Caco-2 (cell line): ENCODE results near the gene TSPAN5. TPM values are rescaled to one million over a fixed set of nuclear protein-coding genes. Genes with fewer than 3 reads are reported as not detected.

Experiments used
- BruUV-seq: library from RNA; stranded (reverse); fragments of 400-500 nt; replicated peaks from 2 replicates; lab custom pipeline; 2021; lab: Mats Ljungman, UMichigan
- CTCF ChIA-PET: fragments of 300-600 bp; sonication (Branson Sonifier 250); formaldehyde crosslinking; loops from one replicate; lab custom pipeline; 2022; ENCODE audit warnings: antibody characterized with exemption; lab: Charles Lee
- POLR2A ChIA-PET: fragments of 300-600 bp; sonication (Branson Sonifier 250); formaldehyde crosslinking; loops from one replicate; lab custom pipeline; 2022; ENCODE audit warnings: antibody characterized with exemption; lab: Charles Lee
- DNase-seq, 2 experiments: peaks; one replicate each; pipeline versions ENCODE4 v3.0.0 to v3.0.0-alpha.2; 2020 to 2022
- H3K27me3 ChIP-seq: replicated peaks from 2 replicates; pipeline ENCODE4 v1.6.0; 2011; ENCODE audit warnings: low read length; ENCODE audit not compliant: control insufficient read depth, insufficient read depth
- H3K36me3 ChIP-seq: 2 replicates; pipeline ENCODE4 v1.5.1; 2011; ENCODE audit warnings: low read length; ENCODE audit not compliant: control insufficient read depth, insufficient read depth
- H3K4me1 ChIP-seq: fragments of 250-450 bp; sonication (Bioruptor Pico); 2 replicates; pipeline ENCODE4 v1.5.1; 2020; ENCODE audit warnings: mild to moderate bottlenecking
- H3K4me3 ChIP-seq: 2 replicates; pipeline ENCODE4 v1.5.1; 2011; ENCODE audit warnings: low read depth, mild to moderate bottlenecking, control low read depth, low read length
- H3K9me3 ChIP-seq: fragments of 250-450 bp; sonication (Bioruptor Pico); 2 replicates; pipeline ENCODE4 v1.5.1; 2020; ENCODE audit warnings: mild to moderate bottlenecking, moderate library complexity
- H3K27ac Mint-ChIP-seq: one replicate; pipeline ENCODE4 v1.8.0; 2022; ENCODE audit warnings: mixed read lengths; ENCODE audit not compliant: unreplicated experiment
- H3K27me3 Mint-ChIP-seq: one replicate; pipeline ENCODE4 v1.8.0; 2022; ENCODE audit warnings: mixed read lengths; ENCODE audit not compliant: insufficient read depth, unreplicated experiment
- H3K36me3 Mint-ChIP-seq: one replicate; pipeline ENCODE4 v1.8.0; 2022; ENCODE audit warnings: mild to moderate bottlenecking, mixed read lengths; ENCODE audit not compliant: insufficient read depth, unreplicated experiment
- H3K4me1 Mint-ChIP-seq: one replicate; pipeline ENCODE4 v1.8.0; 2022; ENCODE audit warnings: low read depth, mixed read lengths; ENCODE audit not compliant: unreplicated experiment
- H3K4me3 Mint-ChIP-seq: one replicate; pipeline ENCODE4 v1.8.0; 2022; ENCODE audit warnings: mild to moderate bottlenecking, moderate library complexity, mixed read lengths; ENCODE audit not compliant: unreplicated experiment
- H3K9me3 Mint-ChIP-seq: one replicate; pipeline ENCODE4 v1.8.0; 2022; ENCODE audit warnings: mixed read lengths; ENCODE audit not compliant: unreplicated experiment
- intact Hi-C: fragments of 100-400 bp; cut with micrococcal nuclease; formaldehyde crosslinking; loops from one replicate; pipeline ENCODE4 v1.10.0; 2022; ENCODE audit not compliant: unreplicated experiment
- total RNA-seq: library from RNA; stranded (reverse); gene quantifications from 2 replicates; pipeline ENCODE4 v1.2.3, GENCODE V29; 2022
- TF ChIP-seq, protein P1 (sequence below), 2 experiments: fragments of 200-600 bp in 1 of 2; IDR thresholded peaks; 1 replicate in 1 of 2; 2 replicates in 1 of 2; pipeline versions ENCODE4 v1.5.1 to v1.8.0; 2011 to 2022; ENCODE audit warnings: antibody characterized with exemption in 1 of 2, control low read depth in 1 of 2, inconsistent platforms in 1 of 2, low read depth in 1 of 2, low read length in 1 of 2, mild to moderate bottlenecking in 1 of 2, moderate library complexity in 1 of 2; ENCODE audit not compliant: insufficient read depth in 1 of 2, severe bottlenecking in 1 of 2, unreplicated experiment in 1 of 2

The TSPAN5 gene
- total RNA-seq, 1 experiment from 2014 or later, result 24.1 TPM

DNA sequence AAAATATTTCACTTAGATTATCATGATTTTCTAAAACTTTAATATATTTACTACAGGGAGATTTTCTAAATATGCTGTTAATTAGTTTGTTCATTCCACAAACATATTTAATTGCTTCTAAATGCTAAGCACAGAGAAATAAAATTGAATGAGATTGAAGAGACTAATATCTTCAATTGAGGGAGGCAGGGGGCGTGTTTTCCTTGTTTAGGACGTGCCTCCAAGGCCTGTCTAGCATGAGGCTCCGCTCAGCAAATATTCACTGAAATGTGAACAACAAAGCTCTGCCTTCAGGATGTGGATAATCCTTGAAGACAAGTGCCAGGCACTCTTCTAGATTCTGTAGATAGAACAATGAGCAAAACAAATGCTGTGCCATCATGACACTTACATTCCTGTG is 98.1 kb downstream of the TSPAN5 start:
- Histone ChIP-seq H3K27me3 (no peaks in the 10 kb centered on the region), H3K4me1 (no peaks in the 10 kb centered on the region), H3K4me3 (no peak overlapping the region), H3K36me3 (no peaks in the 10 kb centered on the region), H3K9me3 (no peaks in the 10 kb centered on the region)
- Mint-ChIP-seq H3K36me3 (no peaks in the 10 kb centered on the region), H3K4me3 (no peak overlapping the region), H3K9me3 (no peaks in the 10 kb centered on the region), H3K27me3 (no peaks in the 10 kb centered on the region), H3K27ac (no peak overlapping the region), H3K4me1 (no peaks in the 10 kb centered on the region)
- BruUV-seq, result no TSS peak
- ChIA-PET POLR2A (no interaction called here), CTCF (no interaction called here)
- TF ChIP-seq, protein P1, sequence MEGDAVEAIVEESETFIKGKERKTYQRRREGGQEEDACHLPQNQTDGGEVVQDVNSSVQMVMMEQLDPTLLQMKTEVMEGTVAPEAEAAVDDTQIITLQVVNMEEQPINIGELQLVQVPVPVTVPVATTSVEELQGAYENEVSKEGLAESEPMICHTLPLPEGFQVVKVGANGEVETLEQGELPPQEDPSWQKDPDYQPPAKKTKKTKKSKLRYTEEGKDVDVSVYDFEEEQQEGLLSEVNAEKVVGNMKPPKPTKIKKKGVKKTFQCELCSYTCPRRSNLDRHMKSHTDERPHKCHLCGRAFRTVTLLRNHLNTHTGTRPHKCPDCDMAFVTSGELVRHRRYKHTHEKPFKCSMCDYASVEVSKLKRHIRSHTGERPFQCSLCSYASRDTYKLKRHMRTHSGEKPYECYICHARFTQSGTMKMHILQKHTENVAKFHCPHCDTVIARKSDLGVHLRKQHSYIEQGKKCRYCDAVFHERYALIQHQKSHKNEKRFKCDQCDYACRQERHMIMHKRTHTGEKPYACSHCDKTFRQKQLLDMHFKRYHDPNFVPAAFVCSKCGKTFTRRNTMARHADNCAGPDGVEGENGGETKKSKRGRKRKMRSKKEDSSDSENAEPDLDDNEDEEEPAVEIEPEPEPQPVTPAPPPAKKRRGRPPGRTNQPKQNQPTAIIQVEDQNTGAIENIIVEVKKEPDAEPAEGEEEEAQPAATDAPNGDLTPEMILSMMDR (IDR thresholded peaks at IDR 0.05; ENCODE audit: insufficient read depth in 1 of 2, low read depth in 1 of 2, low read length in 1 of 2, severe bottlenecking in 1 of 2, unreplicated experiment in 1 of 2), result no peak
- intact Hi-C loops, result no loop called here
- no peak for DNase-seq

- Mint-ChIP-seq H3K4me3 (no peak overlapping the region), H3K36me3 (no peaks in the 10 kb centered on the region), H3K27me3 (no peaks in the 10 kb centered on the region), H3K9me3 (no peaks in the 10 kb centered on the region), H3K27ac (no peak overlapping the region), H3K4me1 (no peaks in the 10 kb centered on the region)
- POLR2A ChIA-PET, result no interaction called here
- TF ChIP-seq, protein P1 (IDR thresholded peaks at IDR 0.05; ENCODE audit: insufficient read depth in 1 of 2, low read depth in 1 of 2, low read length in 1 of 2, severe bottlenecking in 1 of 2, unreplicated experiment in 1 of 2), result no peak
- H3K27me3 ChIP-seq, result no peaks in the 10 kb centered on the region
- no peak for DNase-seq
- no peaks in the 10 kb centered on the region for H3K4me1 ChIP-seq
- no TSS peak for BruUV-seq
- no peak overlapping the region for H3K4me3 ChIP-seq
- CTCF ChIA-PET, result no interaction called here
- no peaks in the 10 kb centered on the region for H3K9me3 ChIP-seq
- no peaks in the 10 kb centered on the region for H3K36me3 ChIP-seq
- intact Hi-C loops, result no loop called here
These were observed 99.8 kb downstream of the TSPAN5 start for GRCh38 chr4:98558471-98559169.

DNA sequence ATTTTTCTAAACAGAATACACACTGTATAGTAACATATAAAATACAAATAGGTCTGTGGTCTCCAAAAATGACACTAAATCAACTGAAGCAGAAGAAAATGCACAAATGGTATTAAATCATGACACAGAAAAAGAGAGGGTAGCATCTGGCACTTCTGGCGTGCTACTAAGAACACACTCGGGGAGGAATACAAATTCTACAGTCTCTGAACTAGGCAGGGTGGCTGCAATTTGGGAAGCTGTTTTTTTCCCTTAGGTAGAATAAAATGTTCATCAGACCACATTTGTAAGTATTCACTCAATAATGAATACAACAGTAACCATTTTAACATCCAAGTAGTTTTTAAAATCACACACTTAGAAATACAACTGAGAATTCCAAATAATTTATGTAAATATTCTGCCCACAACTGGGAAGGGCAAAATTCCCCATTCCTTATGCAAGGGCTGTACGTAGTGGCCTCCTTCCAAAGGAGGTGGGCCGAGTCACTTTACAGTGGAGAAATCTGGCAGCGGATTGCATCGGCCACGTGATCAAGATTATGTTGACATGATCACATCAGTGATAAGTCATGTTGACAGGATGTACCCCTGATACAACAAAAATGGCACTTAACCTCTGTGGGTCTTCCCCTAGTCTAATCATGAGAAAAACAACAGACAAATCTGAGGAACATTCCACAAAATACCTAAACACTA is 101.1 kb downstream of the TSPAN5 start:
- no peaks in the 10 kb centered on the region for H3K4me1 ChIP-seq
- intact Hi-C loops, result no loop called here
- ChIA-PET POLR2A (no interaction called here), CTCF (no interaction called here)
- no peak for DNase-seq
- no peaks in the 10 kb centered on the region for H3K9me3 ChIP-seq
- no peaks in the 10 kb centered on the region for H3K36me3 ChIP-seq
- no peaks in the 10 kb centered on the region for H3K27me3 Mint-ChIP-seq
- no peak overlapping the region for H3K4me3 ChIP-seq
- no TSS peak for BruUV-seq
- no peaks in the 10 kb centered on the region for H3K9me3 Mint-ChIP-seq
- H3K27me3 ChIP-seq, result no peaks in the 10 kb centered on the region
- H3K27ac Mint-ChIP-seq, result no peak overlapping the region
- TF ChIP-seq, protein P1 (IDR thresholded peaks at IDR 0.05; ENCODE audit: insufficient read depth in 1 of 2, low read depth in 1 of 2, low read length in 1 of 2, severe bottlenecking in 1 of 2, unreplicated experiment in 1 of 2), result no peak
- H3K36me3 Mint-ChIP-seq, result peaks cover under 1% of the 10 kb centered on the region
- H3K4me3 Mint-ChIP-seq, result no peak overlapping the region
- H3K4me1 Mint-ChIP-seq, result no peaks in the 10 kb centered on the region
